Mucosa of descending colon (tissue), 3 donors: ENCODE data around the gene MYO5C. TPM values are rescaled to one million over a fixed set of nuclear protein-coding genes. Genes with fewer than 3 reads are reported as not detected.

ENCODE experiments used
- ATAC-seq: fragments of 200-7000 bp; cut with Tn5 transposase; one replicate; pipeline ENCODE4 v1.9.1; 2020; ENCODE audit warnings: mild to moderate bottlenecking, moderate library complexity
- DNase-seq, 3 donors: peaks; one replicate each; pipeline ENCODE4 v3.0.0-alpha.2; 2020
- H3K36me3 ChIP-seq: fragments of 200-600 bp; one replicate; pipeline ENCODE4 v1.8.0; 2021; ENCODE audit warnings: low read depth, mild to moderate bottlenecking
- H3K4me1 ChIP-seq: fragments of 200-600 bp; one replicate; pipeline ENCODE4 v1.8.0; 2021; ENCODE audit warnings: low read depth, mild to moderate bottlenecking
- H3K4me3 ChIP-seq: fragments of 200-600 bp; one replicate; pipeline ENCODE4 v1.8.0; 2021; ENCODE audit warnings: mild to moderate bottlenecking
- H3K9me3 ChIP-seq: fragments of 200-600 bp; one replicate; pipeline ENCODE4 v1.8.0; 2021; ENCODE audit warnings: mild to moderate bottlenecking
- intact Hi-C, 2 donors: fragments of 100-400 bp; cut with DNase I in 1 of 2; cut with micrococcal nuclease in 1 of 2; formaldehyde crosslinking; loops; one replicate each; pipeline versions ENCODE4 v1.11.0 to v1.11.1; 2022; cut with DNase I, micrococcal nuclease
- total RNA-seq, 3 donors: library from RNA; stranded (reverse); fragmentation: NEBNext Ultra II Directional in 2 of 3; extraction: Animal tissue kit (Norgen Biotek cat#: 25700) in 2 of 3; gene quantifications; one replicate each; pipeline versions ENCODE4 v1.2.1 to v1.2.4, GENCODE V29; 2021 to 2023
- TF ChIP-seq, protein P1 (sequence below): fragments of 200-600 bp; IDR thresholded peaks from one replicate; pipeline ENCODE4 v1.8.0; 2022; ENCODE audit warnings: antibody characterized with exemption, mild to moderate bottlenecking
- donor health status: DM: no; HTN: no; CAD: no; lungs with moderate emphysema.
- donor health status: DM: no; HTN: no; CAD: no.
- donor health status: DM: no; HTN: yes; CAD: no.

The MYO5C gene
- total RNA-seq, 3 donors from 2014 or later = 46.6 to 90.0 (median 81.6) TPM

DNA sequence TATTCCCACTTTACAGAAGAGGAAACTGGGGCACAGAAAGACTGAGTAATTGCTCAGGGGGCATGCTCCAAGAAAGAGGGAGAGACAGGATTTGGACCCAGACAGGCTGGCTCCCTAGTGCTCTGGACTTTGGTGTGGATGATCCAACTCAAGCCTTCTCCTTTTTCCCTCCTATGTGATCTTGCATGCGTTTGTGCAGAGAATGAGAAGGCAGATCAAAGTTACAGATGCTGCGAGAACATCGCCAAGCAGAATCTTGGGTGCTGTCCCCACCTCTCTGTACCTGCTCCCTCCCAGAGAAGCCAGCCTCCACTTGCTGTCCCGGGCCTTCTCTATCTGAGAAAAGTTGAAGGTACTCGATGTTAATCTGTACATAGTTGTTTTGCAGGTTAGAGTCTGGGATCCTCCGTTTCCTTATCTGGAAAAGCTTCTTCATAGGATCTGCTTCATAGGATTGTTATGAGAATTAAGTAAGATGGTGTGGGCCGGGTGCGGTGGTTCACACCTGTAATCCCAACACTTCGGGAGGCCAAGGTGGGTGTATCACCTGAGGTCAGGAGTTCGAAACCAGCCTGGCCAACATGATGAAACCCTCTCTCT lies 114.7 kb downstream of the MYO5C start:
- intact Hi-C loops = no loop called here
- no peaks in the 10 kb centered on the region for H3K4me1 ChIP-seq
- DNase-seq (no peak), ATAC-seq (no peak)
- no peak overlapping the region for H3K4me3 ChIP-seq
- no peaks in the 10 kb centered on the region for H3K36me3 ChIP-seq
- TF ChIP-seq, protein P1, sequence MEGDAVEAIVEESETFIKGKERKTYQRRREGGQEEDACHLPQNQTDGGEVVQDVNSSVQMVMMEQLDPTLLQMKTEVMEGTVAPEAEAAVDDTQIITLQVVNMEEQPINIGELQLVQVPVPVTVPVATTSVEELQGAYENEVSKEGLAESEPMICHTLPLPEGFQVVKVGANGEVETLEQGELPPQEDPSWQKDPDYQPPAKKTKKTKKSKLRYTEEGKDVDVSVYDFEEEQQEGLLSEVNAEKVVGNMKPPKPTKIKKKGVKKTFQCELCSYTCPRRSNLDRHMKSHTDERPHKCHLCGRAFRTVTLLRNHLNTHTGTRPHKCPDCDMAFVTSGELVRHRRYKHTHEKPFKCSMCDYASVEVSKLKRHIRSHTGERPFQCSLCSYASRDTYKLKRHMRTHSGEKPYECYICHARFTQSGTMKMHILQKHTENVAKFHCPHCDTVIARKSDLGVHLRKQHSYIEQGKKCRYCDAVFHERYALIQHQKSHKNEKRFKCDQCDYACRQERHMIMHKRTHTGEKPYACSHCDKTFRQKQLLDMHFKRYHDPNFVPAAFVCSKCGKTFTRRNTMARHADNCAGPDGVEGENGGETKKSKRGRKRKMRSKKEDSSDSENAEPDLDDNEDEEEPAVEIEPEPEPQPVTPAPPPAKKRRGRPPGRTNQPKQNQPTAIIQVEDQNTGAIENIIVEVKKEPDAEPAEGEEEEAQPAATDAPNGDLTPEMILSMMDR = no peak
- no peaks in the 10 kb centered on the region for H3K9me3 ChIP-seq

DNA sequence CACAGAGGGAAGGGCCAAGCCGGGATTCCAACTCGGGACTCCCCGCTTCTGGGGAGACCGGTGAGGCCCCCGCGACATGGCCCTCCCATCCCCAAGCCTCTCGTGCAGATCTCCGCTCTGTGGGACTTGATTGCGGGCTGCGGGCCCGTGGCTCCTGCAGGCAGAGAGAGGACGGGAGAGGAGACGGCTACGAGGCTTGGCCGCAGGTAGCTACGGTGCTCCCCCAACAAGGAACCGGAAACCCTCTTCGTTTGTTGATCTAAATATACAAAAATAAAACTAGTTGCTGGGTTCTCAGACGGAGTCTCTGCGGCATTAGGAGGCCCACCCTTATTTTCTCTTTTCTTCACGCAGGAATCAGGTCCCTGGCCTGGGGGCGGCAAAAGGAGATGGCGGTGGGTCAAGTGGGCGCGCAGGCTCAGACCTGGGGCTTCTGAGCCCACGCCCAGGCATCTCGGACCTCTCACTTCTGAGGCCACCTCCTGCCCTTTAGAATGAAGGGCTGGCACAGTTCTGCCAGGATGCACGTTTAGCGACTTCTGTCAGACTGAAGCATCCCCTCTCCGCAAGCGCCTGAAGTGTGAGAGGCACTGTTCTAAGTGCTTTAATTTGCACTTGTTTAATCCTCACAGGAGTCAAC lies 115.3 kb downstream of the MYO5C start:
- TF ChIP-seq, protein P1 = no peak
- no peaks in the 10 kb centered on the region for H3K9me3 ChIP-seq
- ATAC-seq (peak; percentile 60), DNase-seq (peak; percentile 30 to 68 (median 31))
- intact Hi-C loops = no loop called here
- H3K36me3 ChIP-seq = no peaks in the 10 kb centered on the region
- H3K4me1 ChIP-seq = no peaks in the 10 kb centered on the region
- H3K4me3 ChIP-seq = peak overlapping the region; percentile 58

DNA sequence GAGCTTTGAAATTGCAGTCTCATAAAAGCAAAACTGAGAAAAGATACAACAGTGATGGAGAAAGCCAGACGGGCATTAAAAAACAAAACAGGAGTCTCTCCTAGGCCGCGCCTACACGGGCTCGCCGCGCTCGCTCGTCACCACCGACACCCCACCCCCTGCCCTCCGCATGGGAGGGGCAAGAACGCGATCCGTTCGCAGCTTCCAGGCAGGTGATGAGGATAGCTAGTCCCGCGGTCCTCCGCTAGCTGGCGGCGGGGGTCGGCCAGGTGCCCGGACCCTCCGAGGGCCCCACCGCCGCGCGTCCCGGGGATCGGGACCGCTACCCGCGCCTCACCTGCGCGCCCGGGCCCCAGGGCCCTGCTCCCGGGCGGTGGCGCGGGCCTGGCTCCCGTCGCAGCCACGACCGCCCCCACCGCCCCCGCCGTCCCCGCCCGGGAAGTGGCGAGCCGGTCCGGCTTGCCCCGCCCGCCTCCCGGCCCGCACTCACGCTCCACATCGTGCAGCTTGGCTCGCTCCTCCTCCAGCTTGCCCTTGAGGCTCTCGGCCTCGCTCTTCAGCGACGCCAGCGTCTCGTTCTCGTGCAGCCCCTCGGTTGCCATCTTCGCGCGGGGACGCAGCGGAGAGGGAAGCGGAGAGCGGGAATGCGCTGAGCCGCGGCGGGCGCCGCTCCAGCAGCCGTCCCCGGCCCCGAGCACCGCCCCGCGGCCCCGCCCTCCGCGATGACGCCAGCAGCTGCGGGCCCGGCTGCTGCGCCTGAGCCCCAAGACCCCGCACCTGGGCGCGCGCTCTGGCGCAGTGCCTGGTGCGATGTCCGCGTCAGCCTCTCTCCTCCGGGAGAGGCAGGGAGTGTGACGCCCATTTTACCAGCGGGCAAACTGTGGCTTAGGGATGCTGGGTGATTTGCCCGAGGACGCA lies 116.1 kb downstream of the MYO5C start:
- intact Hi-C loops = no loop called here
- peak; percentile 90 for ATAC-seq

DNA sequence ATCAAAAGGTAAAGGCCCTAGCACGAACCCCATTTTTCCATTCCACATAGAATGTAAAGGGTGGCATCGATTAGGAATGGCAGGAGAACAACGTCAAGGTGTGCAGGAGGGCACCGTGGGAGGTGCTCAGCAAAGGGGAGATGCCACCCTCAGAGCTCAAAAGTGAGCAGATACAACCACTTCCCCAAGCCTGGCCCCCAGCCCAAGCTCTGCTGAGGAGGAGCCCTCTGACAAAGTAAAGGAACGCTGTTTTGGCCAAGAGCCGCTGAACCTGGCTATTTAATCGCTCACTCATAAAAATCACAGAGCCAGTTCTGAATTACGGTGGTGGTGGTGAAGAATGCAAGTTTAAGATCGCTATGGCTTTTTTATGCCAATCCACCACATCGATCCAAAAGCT lies 116.8 kb downstream of the MYO5C start:
- H3K36me3 ChIP-seq = no peaks in the 10 kb centered on the region
- DNase-seq (peak in 1 of 3 donors; percentile 14), ATAC-seq (no peak)
- H3K9me3 ChIP-seq = no peaks in the 10 kb centered on the region
- intact Hi-C loops = no loop called here
- no peaks in the 10 kb centered on the region for H3K4me1 ChIP-seq
- H3K4me3 ChIP-seq = no peak overlapping the region
- TF ChIP-seq, protein P1 = no peak

More for the DNA sequence above, 116.1 kb downstream of the MYO5C start:
- peak overlapping the region; percentile 58 for H3K4me3 ChIP-seq
- TF ChIP-seq, protein P1 = no peak
- H3K9me3 ChIP-seq = no peaks in the 10 kb centered on the region
- H3K4me1 ChIP-seq = no peaks in the 10 kb centered on the region
- peak; percentile 85 to 92 (median 89) for DNase-seq
- no peaks in the 10 kb centered on the region for H3K36me3 ChIP-seq

DNA sequence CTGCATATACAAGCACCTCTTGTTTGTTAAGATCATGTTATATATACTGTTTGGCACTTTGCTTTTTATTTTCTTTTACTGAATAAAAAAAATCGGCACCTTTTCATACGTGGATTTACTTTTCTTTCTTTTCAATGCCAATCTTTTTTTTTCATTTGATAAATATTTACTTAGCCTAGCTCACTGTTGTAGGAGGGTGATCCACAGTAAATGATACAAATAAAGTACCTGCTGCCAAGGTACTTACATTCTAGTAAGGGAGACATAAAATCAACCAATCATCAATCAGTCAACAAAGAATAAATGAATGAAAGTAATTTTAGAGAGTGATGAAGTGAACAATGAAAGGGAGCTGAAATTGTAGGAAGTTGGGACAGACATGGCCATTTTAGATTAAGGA lies 122.7 kb downstream of the MYO5C start:
- no peak overlapping the region for H3K4me3 ChIP-seq
- no peaks in the 10 kb centered on the region for H3K4me1 ChIP-seq
- ATAC-seq (no peak), DNase-seq (no peak)
- H3K9me3 ChIP-seq = no peaks in the 10 kb centered on the region
- TF ChIP-seq, protein P1 = no peak
- no peaks in the 10 kb centered on the region for H3K36me3 ChIP-seq
- intact Hi-C loops = no loop called here
